ENCODE results near the gene AKAP13.
"Not testable (repeated sequence)": the region's sequence is repeated elsewhere in the genome, so short reads cannot be mapped to it uniquely, and the experiment has no call there.

Gene AKAP13, protein sequence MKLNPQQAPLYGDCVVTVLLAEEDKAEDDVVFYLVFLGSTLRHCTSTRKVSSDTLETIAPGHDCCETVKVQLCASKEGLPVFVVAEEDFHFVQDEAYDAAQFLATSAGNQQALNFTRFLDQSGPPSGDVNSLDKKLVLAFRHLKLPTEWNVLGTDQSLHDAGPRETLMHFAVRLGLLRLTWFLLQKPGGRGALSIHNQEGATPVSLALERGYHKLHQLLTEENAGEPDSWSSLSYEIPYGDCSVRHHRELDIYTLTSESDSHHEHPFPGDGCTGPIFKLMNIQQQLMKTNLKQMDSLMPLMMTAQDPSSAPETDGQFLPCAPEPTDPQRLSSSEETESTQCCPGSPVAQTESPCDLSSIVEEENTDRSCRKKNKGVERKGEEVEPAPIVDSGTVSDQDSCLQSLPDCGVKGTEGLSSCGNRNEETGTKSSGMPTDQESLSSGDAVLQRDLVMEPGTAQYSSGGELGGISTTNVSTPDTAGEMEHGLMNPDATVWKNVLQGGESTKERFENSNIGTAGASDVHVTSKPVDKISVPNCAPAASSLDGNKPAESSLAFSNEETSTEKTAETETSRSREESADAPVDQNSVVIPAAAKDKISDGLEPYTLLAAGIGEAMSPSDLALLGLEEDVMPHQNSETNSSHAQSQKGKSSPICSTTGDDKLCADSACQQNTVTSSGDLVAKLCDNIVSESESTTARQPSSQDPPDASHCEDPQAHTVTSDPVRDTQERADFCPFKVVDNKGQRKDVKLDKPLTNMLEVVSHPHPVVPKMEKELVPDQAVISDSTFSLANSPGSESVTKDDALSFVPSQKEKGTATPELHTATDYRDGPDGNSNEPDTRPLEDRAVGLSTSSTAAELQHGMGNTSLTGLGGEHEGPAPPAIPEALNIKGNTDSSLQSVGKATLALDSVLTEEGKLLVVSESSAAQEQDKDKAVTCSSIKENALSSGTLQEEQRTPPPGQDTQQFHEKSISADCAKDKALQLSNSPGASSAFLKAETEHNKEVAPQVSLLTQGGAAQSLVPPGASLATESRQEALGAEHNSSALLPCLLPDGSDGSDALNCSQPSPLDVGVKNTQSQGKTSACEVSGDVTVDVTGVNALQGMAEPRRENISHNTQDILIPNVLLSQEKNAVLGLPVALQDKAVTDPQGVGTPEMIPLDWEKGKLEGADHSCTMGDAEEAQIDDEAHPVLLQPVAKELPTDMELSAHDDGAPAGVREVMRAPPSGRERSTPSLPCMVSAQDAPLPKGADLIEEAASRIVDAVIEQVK (N-terminal part only)

DNA sequence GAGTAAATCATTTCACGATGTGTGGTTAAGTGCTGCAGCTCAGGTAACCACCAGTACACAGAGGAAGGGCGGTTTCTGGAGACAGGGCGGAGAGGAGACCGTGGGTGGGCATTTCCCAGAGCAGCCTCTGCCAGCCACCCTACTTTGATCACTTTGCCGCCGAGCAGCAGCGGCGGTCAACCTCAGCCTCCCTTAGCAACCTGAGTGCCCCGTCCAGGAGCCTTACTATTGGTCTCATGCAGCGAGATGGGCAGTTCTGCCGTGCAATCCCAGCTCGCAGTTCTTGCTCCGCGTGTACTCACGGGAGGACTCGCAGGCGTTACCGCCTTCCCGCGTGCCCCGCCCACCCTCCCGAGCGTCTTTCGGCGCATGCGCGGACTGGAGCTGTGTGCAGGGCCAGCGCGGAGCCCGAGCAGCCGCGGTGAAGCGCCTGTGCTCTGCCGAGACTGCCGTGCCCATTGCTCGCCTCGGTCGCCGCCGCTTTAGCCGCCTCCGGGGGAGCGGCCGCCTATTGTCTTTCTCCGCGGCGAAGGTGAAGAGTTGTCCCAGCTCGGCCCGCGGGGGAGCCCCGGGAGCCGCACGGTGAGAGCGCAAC is at the start of gene AKAP13:
TSS of gene AKAP13 (plus strand) at position 387 of the 595 bp plus-strand sequence. CDS start 105,118 bp downstream, outside the sequence.
- peak; percentile 85 to 88 for DNase-seq

DNA sequence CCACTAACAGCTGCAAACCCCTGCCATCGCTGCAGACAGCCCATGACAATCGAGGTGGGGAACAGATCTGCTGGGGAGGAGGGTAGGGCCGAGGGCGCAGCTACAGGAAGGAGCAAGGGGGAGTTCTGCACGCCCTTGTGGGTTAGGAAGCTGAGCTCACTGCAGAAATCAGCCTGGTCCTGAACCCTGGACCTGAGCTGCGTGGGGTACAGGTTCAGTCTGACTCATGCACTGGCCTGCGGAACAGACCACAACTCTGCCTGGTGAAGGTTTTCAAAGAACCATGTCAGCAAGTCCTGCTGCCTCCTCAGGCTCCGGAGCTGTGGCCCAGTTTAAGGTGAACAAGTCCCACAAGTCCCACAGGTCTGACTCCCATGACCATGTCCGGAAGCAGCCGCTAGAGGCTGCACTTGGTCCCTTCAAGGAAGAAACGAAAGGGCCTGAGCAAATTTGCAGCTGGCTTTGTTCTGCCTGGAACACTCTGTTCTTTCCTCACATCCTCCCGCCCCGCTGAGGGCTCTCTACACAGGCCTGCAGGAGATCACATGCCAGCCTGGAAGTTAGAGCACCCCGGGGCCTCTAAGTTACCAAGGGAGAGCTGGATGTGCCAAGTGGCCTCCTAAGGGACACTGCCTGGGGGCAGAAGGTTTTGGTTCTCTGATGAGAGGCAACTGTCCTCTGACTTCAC is 49.4 kb upstream of the AKAP13 start:
- peak; percentile 58 for DNase-seq

DNA sequence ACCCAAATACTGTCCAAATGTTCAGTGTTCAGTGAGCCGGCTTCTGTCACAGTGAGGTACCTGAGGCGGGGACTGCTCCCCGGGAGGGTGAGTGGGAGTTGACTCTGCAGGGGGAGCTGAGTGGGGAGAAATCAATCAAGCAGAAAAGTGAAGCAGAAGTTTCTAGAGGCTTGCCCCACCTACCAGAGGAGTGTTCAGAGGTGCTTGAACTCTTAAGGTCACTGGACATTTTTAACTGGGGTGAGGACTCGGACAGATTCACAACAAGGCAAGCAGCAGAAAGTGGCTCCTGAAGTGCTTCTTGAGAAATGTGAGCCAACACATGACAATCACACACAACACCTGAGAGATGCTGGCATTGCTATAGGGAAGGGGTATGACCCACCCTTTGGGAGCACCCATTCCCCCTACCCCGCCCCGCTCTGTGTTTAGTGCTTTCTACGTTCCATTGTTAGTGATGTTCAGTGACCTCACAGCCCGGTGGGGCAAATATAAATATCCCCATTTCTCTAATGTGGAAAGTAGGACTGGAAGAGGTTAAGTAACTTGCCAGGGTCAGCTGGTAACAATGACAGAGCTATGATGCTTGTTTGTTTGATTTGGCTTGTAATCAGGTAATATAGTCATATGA is 48.6 kb upstream of the AKAP13 start:
- DNase-seq = no peak

DNA sequence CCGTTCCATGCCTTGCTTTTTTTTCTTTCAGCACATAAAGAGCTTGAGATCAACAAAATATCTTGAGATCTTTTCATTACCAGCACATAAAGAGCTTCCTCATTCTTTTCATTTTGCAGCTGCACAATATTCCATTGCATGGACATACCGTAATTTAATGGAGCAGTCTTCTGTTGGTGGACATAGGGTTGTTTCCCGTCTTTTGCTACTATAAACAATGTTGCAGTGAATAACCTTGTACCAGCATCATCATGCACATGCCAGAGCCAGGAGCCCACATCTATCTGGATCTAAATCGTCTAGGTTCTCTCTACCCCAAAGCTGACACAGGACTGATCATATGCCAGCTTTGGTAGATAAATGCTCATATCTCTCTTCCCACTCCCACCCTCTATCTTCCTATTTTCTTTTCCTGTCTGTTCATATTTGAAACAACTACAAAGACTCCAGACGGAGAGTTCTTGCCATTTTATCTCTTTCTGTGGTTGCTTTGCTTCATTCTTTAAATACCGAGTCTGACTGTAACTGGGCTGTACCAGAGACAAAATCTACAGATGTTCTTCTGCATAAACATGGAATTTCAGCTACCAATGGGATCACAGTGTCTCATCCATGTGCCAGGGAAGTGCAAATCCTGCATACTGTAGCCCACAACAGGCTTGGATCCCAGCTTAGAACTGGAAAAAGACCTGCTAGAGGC is 47.1 kb upstream of the AKAP13 start:
- DNase-seq = no peak

DNA sequence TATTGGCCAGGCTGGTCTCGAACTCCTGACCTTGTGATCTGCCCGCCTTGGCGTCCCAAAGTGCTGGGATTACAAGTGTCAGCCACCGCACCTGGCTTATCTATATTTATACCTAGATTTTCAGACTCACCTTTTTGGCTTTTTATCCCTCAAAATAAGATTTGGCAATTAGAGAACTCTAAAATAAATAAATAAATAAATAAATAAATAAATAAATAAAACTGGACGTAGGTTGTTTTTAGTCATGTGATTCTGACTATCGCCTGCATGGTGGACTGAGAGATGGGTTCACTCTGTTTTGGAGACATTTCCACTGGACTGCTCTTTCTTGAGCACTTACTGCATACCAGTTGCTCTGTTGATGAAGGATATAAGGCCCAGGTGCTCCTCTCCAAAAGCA is 46.2 kb upstream of the AKAP13 start:
- no peak for DNase-seq

DNA sequence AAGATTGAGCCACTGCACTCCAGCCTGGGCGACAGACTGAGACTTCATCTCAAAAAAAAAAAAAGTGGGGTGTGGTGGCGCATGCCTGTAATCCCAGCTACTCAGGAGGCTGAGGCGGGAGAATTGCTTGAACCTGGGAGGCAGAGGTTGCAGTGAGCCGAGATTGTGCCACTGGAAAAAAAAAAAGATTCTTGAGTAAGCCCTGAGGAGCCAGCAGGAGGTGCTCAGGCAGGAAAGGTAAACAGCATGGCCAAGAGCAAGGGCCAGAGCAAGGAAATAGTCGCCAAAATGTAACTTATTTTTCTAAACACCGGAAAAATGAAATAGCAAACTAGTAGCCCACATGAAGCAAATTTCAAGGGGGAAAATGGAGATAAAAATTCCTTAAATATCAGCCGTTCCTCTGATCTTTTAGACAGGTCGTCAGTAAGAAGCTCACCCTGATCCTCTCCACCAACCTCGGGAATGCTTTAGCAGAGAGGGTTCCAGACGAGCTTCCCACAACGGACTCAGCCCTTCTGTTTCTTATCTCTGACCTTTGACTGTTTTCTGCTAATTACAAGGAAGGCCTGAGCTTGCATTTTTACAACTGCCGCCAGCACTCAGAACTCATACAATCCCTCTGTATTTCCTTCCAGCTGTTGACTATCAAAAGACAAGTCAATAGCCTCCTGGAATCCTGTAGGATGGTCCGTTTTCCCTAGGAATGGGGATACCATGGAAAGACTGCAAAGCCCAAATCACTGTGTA is 45.0 kb upstream of the AKAP13 start:
- DNase-seq = no peak

DNA sequence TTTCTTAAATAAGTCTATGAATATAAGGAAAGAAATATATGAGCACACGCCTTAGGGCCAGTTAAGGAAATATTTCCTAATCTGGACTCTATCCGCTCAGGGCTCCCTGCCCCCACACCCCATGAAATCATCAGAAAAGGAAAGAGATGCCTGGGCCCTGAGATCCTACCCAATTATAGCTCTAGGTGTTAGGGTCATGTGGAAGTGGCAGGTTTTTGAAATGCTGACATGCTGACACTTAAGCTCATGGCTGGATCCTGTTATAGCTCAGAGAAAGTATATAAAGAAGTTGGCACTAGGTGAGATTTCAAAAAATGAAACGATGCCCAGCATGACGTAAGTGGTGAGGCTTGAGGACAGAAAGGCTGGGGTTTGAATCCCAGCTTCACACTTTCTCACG is 43.5 kb upstream of the AKAP13 start:
- no peak for DNase-seq

DNA sequence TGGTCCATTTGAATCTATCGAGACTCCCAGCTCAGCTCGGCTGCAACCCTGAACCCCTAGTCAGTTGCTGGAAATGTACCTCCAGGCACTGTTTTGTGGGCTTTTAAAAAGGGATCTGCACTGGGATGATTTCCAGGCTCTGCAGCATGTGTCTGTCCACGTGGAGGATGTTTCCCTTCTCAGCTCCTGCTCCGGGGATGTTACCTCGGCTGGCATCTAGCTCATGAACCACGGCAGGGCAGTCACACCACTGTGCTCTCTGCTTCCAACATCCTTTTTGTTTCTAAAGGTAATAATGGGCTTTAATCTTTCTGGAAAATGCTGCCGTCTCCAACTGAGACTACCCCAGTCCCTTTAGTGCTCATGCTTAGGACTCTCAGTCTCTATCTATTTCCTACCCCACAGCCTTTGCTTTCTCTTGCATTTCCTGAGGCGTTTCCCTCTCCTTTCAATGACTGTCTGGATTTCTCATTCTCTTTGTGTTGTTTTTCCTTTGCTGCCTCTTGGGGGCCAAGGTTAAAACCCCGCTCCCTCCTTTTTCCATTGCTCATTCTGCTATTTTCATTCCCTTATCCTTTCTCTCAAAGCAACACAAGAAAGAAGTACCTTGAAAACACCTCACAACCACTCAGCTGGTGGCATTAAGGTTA is 42.9 kb upstream of the AKAP13 start:
- no peak for DNase-seq

DNA sequence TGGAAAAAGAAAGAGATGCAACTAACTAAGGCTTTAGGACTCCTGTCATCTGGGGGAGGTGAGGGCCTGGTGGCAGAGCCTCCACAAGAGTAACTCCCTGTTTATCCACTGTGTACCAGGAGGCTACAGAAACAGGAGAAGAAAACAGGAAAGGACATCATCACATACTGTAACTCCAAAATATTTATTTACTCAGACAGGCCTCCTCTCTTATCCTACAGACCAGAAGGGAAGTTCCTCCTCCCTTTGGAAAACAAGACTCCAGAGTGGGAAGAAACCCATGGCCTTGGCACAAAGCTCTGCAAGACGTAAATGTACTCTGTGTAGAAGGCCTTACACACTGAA is 40.1 kb upstream of the AKAP13 start:
- no peak for DNase-seq

DNA sequence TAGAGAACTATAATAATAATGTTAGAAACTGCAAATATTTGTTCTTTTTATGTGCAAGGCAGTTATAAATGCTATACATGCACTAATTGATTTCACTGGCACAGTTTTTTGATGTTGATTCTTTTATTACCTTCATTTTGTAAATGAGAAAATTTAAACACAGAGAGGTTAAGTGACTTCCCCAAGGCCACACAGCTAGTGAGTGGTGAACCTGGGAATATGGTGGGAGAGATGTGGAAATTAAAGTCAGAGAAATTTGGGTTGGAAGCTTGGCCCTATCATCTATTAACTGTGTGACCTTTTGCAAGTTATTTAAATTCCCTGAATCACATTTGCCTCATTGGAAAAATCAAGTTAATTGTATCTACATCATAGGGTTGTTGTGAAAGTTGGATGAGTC is 39.6 kb upstream of the AKAP13 start:
- no peak for DNase-seq

DNA sequence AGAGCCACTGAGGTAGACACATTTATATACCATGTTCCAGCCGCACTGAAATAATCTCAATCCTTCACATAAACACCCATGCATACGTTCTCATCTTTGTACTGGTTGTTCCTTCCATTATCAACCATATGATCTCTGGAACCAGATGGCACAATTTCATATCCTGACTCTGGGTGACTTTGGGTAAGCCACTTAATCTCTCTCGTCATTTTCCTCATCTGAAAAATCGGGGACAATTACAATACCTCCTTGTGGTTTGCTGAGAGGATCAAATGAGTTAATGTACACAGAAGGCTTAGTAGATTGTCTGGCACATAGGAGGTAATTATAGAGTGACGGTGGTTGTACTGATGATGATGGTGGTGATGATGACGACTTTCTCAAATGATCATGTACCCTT is 38.2 kb upstream of the AKAP13 start:
- DNase-seq = not testable (repeated sequence)

DNA sequence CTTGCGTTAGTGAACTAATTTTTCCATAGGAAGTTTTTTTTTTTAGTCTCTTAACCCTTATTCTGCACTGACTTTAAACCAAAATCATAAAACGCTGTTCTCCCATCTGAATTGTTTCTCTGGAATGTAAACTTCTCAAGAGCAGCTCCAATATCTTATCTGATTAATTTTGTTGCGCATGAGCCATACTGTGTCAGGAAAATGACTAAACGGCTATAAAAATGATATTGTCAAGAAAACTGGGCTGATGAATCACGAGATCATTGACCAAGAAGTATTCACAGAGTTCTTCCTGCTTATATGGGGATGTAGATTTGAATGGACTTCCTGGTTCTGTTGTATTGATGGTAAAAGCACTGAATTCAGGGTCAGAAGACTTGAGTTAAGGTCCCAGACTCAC is 37.0 kb upstream of the AKAP13 start:
- DNase-seq = not testable (repeated sequence)

DNA sequence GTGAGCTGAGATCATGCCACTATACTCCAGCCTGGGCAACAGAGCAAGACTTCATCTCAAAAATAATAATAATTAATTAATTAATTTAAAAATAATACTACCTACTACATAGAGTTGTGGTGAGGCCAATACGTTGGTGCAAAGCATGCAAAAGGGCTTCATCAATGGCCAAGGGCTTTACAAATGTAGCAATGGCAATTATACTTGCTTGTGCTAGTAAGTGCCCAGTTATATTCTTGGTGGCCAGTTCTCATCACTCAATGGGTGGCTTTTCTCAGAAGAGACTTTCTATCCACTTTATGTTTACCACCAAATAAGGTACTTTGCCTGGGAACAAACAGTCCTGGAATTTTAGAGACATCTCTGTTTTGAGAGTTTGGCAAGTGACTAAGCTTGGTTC is 36.2 kb upstream of the AKAP13 start:
- not testable (repeated sequence) for DNase-seq

DNA sequence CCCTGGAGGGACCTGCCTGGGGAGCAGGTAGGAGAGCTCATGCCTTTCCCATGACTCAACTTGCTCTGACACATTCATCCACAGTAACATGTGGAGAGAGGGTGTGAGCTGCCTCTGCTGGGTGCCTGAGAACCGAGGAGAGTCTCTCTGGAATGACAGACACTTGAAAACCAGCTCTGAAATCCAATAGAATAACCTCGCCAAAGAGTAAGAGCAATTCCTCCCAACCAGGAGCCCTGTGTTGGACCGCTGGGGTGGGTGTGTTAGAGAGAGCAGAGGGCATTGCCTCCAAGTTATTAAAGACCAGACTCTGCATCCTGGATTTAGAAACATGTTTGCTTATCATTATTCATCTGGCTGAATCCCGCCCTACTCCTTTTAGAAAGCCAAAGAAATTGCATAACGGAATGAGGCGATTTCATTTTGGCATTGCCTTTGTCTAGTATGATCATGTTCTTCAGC is 35.7 kb upstream of the AKAP13 start:
- DNase-seq = not testable (repeated sequence)

DNA sequence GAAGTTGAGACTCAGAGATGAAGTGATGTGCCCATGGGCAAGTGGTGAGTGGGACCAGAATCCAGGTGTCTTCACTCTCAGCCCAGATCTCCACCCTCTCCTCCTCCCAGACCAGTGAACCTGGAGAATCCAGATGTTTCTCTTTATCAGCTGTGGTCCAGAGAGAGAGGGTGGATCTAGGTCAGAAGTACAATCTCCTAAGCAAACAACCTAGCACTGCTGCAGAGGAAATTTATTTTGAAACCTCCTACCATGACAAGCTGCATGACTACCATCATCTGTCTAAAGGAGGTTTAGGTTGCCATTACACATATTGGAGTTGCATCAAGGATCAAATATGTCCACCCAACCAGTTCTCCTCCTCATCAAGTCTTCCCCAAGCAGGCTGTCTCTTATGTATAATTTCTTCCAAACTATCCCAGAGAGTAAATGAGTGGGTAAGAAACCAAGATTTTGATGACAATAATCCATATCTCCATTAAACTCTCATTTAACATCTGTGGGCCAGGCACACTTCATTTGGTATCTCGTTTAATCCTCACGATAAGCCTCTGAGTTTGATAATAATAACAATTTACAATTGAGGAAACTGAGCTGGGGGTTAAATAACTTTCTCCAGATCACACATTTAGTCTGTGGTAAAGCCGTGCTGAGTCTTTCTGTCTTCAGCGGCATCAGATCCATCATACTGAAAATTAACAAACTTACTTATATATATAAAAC is 35.0 kb upstream of the AKAP13 start:
- not testable (repeated sequence) for DNase-seq

DNA sequence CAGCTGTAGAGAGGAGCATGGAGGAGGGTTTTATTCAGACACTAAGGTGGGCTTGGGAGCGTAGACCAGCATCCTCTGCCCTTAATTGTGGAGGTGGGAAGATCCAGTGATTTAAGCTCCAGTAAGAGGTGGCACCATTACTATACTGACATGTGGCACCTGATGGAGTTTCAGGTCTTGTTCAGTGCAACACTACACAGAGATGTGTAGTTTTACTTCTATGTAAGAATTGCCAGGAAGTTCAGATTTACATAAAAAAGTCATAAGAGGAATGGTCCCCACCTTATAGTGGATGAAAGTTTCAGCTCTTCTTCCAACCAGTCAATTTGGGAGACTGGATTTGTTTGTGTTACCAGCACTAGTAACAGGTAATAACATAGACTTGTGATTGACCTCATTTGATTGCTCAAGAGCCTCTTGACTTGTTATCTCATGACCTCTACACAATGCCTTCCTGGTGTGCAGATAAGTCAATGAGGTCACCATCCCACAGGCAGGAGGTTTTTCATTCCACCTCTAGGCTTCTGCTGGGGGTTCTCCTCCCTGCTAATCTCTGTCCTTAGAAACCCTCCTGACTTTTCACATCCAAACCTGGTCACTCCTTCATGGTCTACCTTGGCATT is 33.8 kb upstream of the AKAP13 start:
- not testable (repeated sequence) for DNase-seq

DNA sequence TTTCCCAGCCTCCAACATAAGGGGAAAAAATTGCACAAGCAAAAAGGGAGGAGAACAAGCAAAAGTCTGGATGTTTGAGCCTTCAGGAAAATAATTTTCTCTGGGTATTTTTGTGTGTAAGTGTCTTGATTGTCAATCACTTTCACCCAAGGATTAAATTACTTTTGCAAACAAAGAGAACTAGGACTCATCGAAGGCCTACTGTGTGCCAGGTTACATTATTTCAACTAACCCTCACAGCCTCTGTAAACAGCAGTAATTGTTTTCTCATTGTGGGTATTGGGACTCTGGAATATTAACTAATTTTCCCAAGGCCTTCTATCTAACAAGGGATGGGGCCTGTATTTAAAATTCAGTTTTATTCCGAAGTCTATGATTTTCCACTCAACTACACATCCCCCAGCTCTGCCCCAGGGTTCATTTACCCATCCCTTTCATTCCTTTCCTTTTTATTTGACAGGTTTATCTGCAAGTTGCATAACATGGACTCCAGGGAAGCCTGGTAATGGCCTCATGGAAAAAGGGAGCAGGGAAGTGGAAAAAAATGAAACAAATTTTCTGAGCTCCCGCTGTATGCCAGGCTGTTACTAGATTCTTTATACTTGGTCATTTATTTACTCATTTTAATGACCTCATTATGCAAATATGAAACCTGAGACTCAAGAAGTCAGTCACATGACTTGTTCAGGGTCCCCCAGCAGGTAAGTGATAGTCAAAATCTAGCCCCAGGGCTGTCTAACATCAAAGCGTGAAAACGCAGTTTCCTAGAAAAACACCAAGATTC is 32.9 kb upstream of the AKAP13 start:
- DNase-seq = not testable (repeated sequence)
